ENCODE data around the gene DPP7. TPM values are rescaled to one million over a fixed set of nuclear protein-coding genes. Genes with fewer than 3 reads are reported as not detected.
"Not testable (repeated sequence)": the region's sequence is repeated elsewhere in the genome, so short reads cannot be mapped to it uniquely, and the experiment has no call there.

DPP7 gene
- total and polyA plus RNA-seq, 2 of the 4 experiments (the other 2 are of a cell fraction), result 14.9 to 76.4 TPM

- H3K56ac ChIP-seq (ENCODE audit: extremely low read depth, insufficient read depth, low read length); H3K4ac ChIP-seq (ENCODE audit: low read depth, low read length); H3K79me1 ChIP-seq (ENCODE audit: low read depth in 1 of 2, low read length in 2 of 2); intact Hi-C loops (cut with micrococcal nuclease); POLR2A ChIA-PET (ENCODE audit: unreplicated experiment); BruUV-seq (replicated peaks); dilution Hi-C loops (cut with HindIII; ENCODE audit: low sequenced_read_pairs, unreplicated experiment); H3K36me3 ChIP-seq (ENCODE audit: control insufficient read depth, insufficient read depth, low read length); DNase-seq; H2BK5ac ChIP-seq (ENCODE audit: low read depth, low read length, poor library complexity, severe bottlenecking); H2AFZ ChIP-seq (replicated peaks; ENCODE audit: low read length, poor library complexity); H3K9ac ChIP-seq (ENCODE audit: low read depth, low read length); H2AK9ac ChIP-seq (replicated peaks; ENCODE audit: low read depth, low read length, poor library complexity); H3K4me3 ChIP-seq (ENCODE audit: insufficient read depth, low read depth, low read length); H2BK120ac ChIP-seq (ENCODE audit: low read depth, low read length); H3K23ac ChIP-seq (ENCODE audit: low read depth, low read length); H4K20me1 ChIP-seq (ENCODE audit: insufficient read depth, low read length); H4K91ac ChIP-seq (ENCODE audit: insufficient read depth, low read depth, low read length); H2BK15ac ChIP-seq (ENCODE audit: low read depth, low read length); H2AK5ac ChIP-seq (ENCODE audit: low read depth, low read length); in situ Hi-C loops (cut with MboI; ENCODE audit: low sequenced_read_pairs); H3K18ac ChIP-seq (ENCODE audit: low read depth, low read length); H3K4me2 ChIP-seq (ENCODE audit: low read depth, low read length); H3K27ac ChIP-seq (ENCODE audit: insufficient read depth, low read length); H3K9me1 ChIP-seq (ENCODE audit: insufficient read depth, low read length); H2BK20ac ChIP-seq (ENCODE audit: low read depth, low read length); H4K8ac ChIP-seq (ENCODE audit: low read depth in 2 of 2, low read length in 2 of 2); H3K4me1 ChIP-seq (ENCODE audit: control insufficient read depth, insufficient read depth, low read length); H4K5ac ChIP-seq (ENCODE audit: low read depth, low read length); ATAC-seq (ENCODE audit: low read depth); H3K9me3 ChIP-seq (ENCODE audit: control insufficient read depth, insufficient read depth, low read length); H3K14ac ChIP-seq (replicated peaks; ENCODE audit: low read depth, low read length): not testable (repeated sequence)
- CTCF ChIA-PET, result interaction anchor here (0.6 kb wide), 1 partner anchor 16 kb away, joined by 5 read pairs; no protein-coding TSS in a partner anchor
- peaks cover 38% of the 10 kb centered on the region for H3K27me3 ChIP-seq (ENCODE audit: control insufficient read depth, insufficient read depth, low read length)
- 70% methylated on average over 2 of the region's 9 CpGs; no CpG with 5 or more reads in 1 of the 2 experiments for WGBS, 2 experiments (ENCODE audit: extremely low coverage in 2 of 2, insufficient read length in 1 of 2)
Observed at GRCh38 chr9:137135154-137135553, 20.6 kb upstream of the DPP7 start.

Measured in IMR-90 (cell line).